HepG2 (cell line): ENCODE measurements around the gene EGFL8. TPM values are rescaled to one million over a fixed set of nuclear protein-coding genes. Genes with fewer than 3 reads are reported as not detected.

Source experiments
- ATRX ChIP-seq: sonication (generic); formaldehyde crosslinking; IDR thresholded peaks from 2 replicates; pipeline ENCODE4 v1.4.0; 2020; ENCODE audit warnings: missing genetic modification reagents, borderline replicate concordance
- BCL6 ChIP-seq: IDR thresholded peaks from 2 replicates; pipeline ENCODE4 v1.6.1; 2016; ENCODE audit warnings: missing genetic modification reagents, missing compliant biosample characterization
- KAT7 ChIP-seq: IDR thresholded peaks from 2 replicates; pipeline ENCODE4 v1.6.1; 2018; ENCODE audit warnings: borderline replicate concordance, missing compliant biosample characterization
- KDM4B ChIP-seq: sonication (generic); formaldehyde crosslinking; IDR thresholded peaks from 2 replicates; pipeline ENCODE4 v1.4.0; 2020; ENCODE audit warnings: missing genetic modification reagents
- MBNL3 ChIP-seq: fragments of 250-450 bp; sonication (Bioruptor Pico); conservative IDR thresholded peaks from 2 replicates; pipeline ENCODE4 v1.8.0; 2022; ENCODE audit warnings: mild to moderate bottlenecking, inconsistent platforms
- MEIS1 ChIP-seq: sonication (generic); formaldehyde crosslinking; IDR thresholded peaks from 2 replicates; pipeline ENCODE4 v1.9.0; 2021; ENCODE audit warnings: mild to moderate bottlenecking, missing genetic modification reagents, moderate library complexity, borderline replicate concordance
- NFKBIZ ChIP-seq: IDR thresholded peaks from 2 replicates; pipeline ENCODE4 v1.6.1; 2018; ENCODE audit warnings: missing genetic modification reagents, missing compliant biosample characterization
- NR2F6 ChIP-seq, 2 experiments: IDR thresholded peaks; 2 replicates each; pipeline ENCODE4 v1.6.1; 2016; ENCODE audit warnings: antibody characterized with exemption in 1 of 2, mild to moderate bottlenecking in 1 of 2
- TOPORS ChIP-seq: sonication (generic); formaldehyde crosslinking; IDR thresholded peaks from 2 replicates; pipeline ENCODE4 v1.8.0; 2023; ENCODE audit warnings: mild to moderate bottlenecking, missing genetic modification reagents
- ZBTB20 ChIP-seq: sonication (generic); formaldehyde crosslinking; IDR thresholded peaks from 2 replicates; pipeline ENCODE4 v1.8.1; 2023; ENCODE audit warnings: missing genetic modification reagents, low read depth, mild to moderate bottlenecking, borderline replicate concordance
- ZNF121 ChIP-seq: sonication (generic); formaldehyde crosslinking; IDR thresholded peaks from 2 replicates; pipeline ENCODE4 v1.5.0; 2020; ENCODE audit warnings: mild to moderate bottlenecking, missing genetic modification reagents
- ZNF20 ChIP-seq: sonication (generic); formaldehyde crosslinking; IDR thresholded peaks from 2 replicates; pipeline ENCODE4 v1.4.0; 2020; ENCODE audit warnings: mild to moderate bottlenecking, moderate library complexity, missing genetic modification reagents
- ZNF33A ChIP-seq: sonication (generic); formaldehyde crosslinking; IDR thresholded peaks from 2 replicates; pipeline ENCODE4 v1.5.1; 2020; ENCODE audit warnings: missing genetic modification reagents, mild to moderate bottlenecking, moderate library complexity, borderline replicate concordance
- polyA plus RNA-seq, 8 experiments: library from polyadenylated mRNA; depleted of rRNA in 3 of 8; stranded (reverse) in 7 of 8; unstranded in 1 of 8; fragments of >200 nt; fragmentation: Illumina TruSeq in 4 of 8; extraction: Trizol in 4 of 8; gene quantifications; 2 replicates each; pipeline versions ENCODE4 v1.2.1 to v1.2.3, GENCODE V29; 2011 to 2016; ENCODE audit warnings: low read depth in 4 of 8, missing spikeins in 1 of 8, mixed read lengths in 1 of 8; ENCODE audit not compliant: insufficient read depth in 1 of 8
- total RNA-seq, 5 experiments: library from RNA; depleted of rRNA; stranded (reverse); fragments of >200 nt; fragmentation: Illumina TruSeq; extraction: Trizol; gene quantifications; 2 replicates each; pipeline ENCODE4 v1.2.3, GENCODE V29; 2016; ENCODE audit warnings: low read depth in 1 of 5
- TF ChIP-seq, protein P1 (sequence below): sonication (generic); formaldehyde crosslinking; IDR thresholded peaks from 2 replicates; pipeline ENCODE4 v1.4.0; 2020; ENCODE audit warnings: missing genetic modification reagents, borderline replicate concordance
- TF ChIP-seq, protein P2 (sequence below): sonication (generic); formaldehyde crosslinking; IDR thresholded peaks from 2 replicates; pipeline ENCODE4 v1.4.0; 2020; ENCODE audit warnings: missing genetic modification reagents; ENCODE audit errors: not compliant biosample characterization
- TF ChIP-seq, protein P3 (sequence below): sonication (generic); formaldehyde crosslinking; IDR thresholded peaks from 2 replicates; pipeline ENCODE4 v1.4.0; 2020; ENCODE audit warnings: missing genetic modification reagents, borderline replicate concordance
- TF ChIP-seq, protein P4 (sequence below): sonication (generic); formaldehyde crosslinking; IDR thresholded peaks from 2 replicates; pipeline ENCODE4 v1.4.0; 2020; ENCODE audit warnings: mild to moderate bottlenecking, low read depth, missing genetic modification reagents
- TF ChIP-seq, protein P5 (sequence below): sonication (generic); formaldehyde crosslinking; IDR thresholded peaks from 2 replicates; pipeline ENCODE4 v1.4.0; 2020; ENCODE audit warnings: mild to moderate bottlenecking, missing genetic modification reagents

The EGFL8 gene
- total and polyA plus RNA-seq, 2 of the 13 experiments (the other 11 are each of a cell fraction or from before 2014, with no cell fraction given), result 10.0 to 11.5 TPM

DNA sequence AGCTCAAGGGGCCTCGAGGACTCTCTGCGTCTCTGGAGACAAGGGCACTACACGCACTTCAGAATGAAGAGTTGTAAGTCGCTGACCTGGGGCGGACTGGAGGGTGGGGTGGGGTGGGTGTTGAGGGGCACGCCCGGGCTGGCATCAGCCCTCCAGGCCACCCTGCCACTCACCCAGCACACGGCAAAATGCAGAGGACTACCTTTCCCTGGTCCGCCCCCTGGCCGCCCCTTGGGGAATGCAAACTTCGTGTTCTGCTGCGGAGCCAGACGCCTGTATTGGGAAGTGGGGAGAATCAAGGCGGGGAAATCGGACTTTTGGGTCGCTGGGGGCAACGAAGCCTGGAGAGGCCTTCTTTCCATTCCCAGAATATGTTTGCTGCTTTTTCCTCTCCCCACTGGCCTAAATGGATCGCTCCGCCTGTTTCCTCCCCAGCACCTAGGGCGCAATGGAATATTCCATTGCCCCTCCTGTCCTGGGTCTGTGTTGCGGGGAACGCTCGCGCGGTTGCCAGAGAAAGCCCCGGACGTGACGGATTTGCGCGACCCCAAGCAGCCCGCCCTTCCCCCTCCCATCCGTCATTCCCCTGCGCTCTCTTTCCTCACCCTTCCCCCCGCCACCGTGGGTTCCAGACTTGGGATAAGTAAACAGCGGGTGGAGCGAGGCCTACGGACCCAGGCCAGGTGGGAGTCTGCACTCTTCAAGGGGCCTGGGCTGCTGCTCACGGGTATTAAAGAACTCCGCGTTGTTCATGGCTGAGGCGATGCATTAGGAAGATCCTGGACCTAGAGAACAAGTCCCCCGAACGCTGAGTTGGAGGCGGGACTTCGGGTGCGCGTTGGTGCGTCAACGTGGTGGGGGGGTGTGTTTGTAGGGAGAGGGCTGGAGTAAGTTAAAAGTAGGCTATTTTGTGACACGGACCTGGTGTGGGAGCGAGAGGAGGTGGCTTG lies 10.6 kb upstream of the EGFL8 start, which contains the start of gene PPT2 (continued):
- no peak for TF ChIP-seq ZNF33A
- TF ChIP-seq ZBTB20 (CRISPR knock-in tag), result no peak; the same call in 1 of the 2 replicates
- TF ChIP-seq BCL6 (CRISPR knock-in tag), result no peak
- no peak for TF ChIP-seq NFKBIZ
- TF ChIP-seq, protein P1, sequence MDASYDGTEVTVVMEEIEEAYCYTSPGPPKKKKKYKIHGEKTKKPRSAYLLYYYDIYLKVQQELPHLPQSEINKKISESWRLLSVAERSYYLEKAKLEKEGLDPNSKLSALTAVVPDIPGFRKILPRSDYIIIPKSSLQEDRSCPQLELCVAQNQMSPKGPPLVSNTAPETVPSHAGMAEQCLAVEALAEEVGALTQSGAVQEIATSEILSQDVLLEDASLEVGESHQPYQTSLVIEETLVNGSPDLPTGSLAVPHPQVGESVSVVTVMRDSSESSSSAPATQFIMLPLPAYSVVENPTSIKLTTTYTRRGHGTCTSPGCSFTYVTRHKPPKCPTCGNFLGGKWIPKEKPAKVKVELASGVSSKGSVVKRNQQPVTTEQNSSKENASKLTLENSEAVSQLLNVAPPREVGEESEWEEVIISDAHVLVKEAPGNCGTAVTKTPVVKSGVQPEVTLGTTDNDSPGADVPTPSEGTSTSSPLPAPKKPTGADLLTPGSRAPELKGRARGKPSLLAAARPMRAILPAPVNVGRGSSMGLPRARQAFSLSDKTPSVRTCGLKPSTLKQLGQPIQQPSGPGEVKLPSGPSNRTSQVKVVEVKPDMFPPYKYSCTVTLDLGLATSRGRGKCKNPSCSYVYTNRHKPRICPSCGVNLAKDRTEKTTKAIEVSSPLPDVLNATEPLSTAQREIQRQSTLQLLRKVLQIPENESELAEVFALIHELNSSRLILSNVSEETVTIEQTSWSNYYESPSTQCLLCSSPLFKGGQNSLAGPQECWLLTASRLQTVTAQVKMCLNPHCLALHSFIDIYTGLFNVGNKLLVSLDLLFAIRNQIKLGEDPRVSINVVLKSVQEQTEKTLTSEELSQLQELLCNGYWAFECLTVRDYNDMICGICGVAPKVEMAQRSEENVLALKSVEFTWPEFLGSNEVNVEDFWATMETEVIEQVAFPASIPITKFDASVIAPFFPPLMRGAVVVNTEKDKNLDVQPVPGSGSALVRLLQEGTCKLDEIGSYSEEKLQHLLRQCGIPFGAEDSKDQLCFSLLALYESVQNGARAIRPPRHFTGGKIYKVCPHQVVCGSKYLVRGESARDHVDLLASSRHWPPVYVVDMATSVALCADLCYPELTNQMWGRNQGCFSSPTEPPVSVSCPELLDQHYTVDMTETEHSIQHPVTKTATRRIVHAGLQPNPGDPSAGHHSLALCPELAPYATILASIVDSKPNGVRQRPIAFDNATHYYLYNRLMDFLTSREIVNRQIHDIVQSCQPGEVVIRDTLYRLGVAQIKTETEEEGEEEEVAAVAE (CRISPR knock-in tag), result peak; percentile 85
- TF ChIP-seq, protein P2, sequence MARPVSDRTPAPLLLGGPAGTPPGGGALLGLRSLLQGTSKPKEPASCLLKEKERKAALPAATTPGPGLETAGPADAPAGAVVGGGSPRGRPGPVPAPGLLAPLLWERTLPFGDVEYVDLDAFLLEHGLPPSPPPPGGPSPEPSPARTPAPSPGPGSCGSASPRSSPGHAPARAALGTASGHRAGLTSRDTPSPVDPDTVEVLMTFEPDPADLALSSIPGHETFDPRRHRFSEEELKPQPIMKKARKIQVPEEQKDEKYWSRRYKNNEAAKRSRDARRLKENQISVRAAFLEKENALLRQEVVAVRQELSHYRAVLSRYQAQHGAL (CRISPR knock-in tag), result no peak
- no peak for TF ChIP-seq MBNL3
- TF ChIP-seq KDM4B (CRISPR knock-in tag), result peak; percentile 41; the same call in 1 of the 2 replicates
- TF ChIP-seq, protein P3, sequence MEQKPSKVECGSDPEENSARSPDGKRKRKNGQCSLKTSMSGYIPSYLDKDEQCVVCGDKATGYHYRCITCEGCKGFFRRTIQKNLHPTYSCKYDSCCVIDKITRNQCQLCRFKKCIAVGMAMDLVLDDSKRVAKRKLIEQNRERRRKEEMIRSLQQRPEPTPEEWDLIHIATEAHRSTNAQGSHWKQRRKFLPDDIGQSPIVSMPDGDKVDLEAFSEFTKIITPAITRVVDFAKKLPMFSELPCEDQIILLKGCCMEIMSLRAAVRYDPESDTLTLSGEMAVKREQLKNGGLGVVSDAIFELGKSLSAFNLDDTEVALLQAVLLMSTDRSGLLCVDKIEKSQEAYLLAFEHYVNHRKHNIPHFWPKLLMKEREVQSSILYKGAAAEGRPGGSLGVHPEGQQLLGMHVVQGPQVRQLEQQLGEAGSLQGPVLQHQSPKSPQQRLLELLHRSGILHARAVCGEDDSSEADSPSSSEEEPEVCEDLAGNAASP (CRISPR knock-in tag), result peak; percentile 69
- TF ChIP-seq KAT7 (CRISPR knock-in tag), result no peak; the same call in 1 of the 2 replicates
- TF ChIP-seq NR2F6 (IDR thresholded peaks at IDR 0.05), result peak; percentile 40; the same call in 1 of the 2 replicates
- peak; percentile 47; the same call in 1 of the 2 replicates for TF ChIP-seq NR2F6 (CRISPR knock-in tag; IDR thresholded peaks at IDR 0.05)
- 0 out of 2 replicates have a peak, but pooled peaks have one; percentile 50 for TF ChIP-seq ZNF121 (CRISPR knock-in tag)
- 0 out of 2 replicates have a peak, but pooled peaks have one; percentile 61 for TF ChIP-seq ATRX (CRISPR knock-in tag)
- peak; percentile 71; the same call in 1 of the 2 replicates for TF ChIP-seq TOPORS (CRISPR knock-in tag)
- TF ChIP-seq MEIS1 (CRISPR knock-in tag), result peak; percentile 80; the same call in 1 of the 2 replicates
- TF ChIP-seq, protein P4, sequence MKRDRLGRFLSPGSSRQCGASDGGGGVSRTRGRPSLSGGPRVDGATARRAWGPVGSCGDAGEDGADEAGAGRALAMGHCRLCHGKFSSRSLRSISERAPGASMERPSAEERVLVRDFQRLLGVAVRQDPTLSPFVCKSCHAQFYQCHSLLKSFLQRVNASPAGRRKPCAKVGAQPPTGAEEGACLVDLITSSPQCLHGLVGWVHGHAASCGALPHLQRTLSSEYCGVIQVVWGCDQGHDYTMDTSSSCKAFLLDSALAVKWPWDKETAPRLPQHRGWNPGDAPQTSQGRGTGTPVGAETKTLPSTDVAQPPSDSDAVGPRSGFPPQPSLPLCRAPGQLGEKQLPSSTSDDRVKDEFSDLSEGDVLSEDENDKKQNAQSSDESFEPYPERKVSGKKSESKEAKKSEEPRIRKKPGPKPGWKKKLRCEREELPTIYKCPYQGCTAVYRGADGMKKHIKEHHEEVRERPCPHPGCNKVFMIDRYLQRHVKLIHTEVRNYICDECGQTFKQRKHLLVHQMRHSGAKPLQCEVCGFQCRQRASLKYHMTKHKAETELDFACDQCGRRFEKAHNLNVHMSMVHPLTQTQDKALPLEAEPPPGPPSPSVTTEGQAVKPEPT (CRISPR knock-in tag), result peak; percentile 81; the same call in 1 of the 2 replicates
- TF ChIP-seq, protein P5, sequence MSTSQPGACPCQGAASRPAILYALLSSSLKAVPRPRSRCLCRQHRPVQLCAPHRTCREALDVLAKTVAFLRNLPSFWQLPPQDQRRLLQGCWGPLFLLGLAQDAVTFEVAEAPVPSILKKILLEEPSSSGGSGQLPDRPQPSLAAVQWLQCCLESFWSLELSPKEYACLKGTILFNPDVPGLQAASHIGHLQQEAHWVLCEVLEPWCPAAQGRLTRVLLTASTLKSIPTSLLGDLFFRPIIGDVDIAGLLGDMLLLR, result no peak
- TF ChIP-seq ZNF20, result peak; percentile 67; the same call in 1 of the 2 replicates
